Effector memory CD8-positive, alpha-beta T cell (primary cell): ENCODE measurements around the gene BLOC1S3.

Source experiments
- ATAC-seq: fragments of 150-1000 bp; cut with Tn5 transposase; replicated peaks from 2 replicates; pipeline ENCODE4 v1.10.0; 2021; ENCODE audit warnings: mild to moderate bottlenecking, moderate library complexity
- DNase-seq, 3 experiments: peaks; one replicate each; pipeline ENCODE4 v3.0.0; 2021
- H3K27ac Mint-ChIP-seq, 2 donors: one replicate each; pipeline ENCODE4 v1.8.0; 2022; ENCODE audit warnings: mild to moderate bottlenecking in 2 of 2, mixed read lengths in 2 of 2, moderate library complexity in 2 of 2
- H3K27me3 Mint-ChIP-seq, 2 donors: one replicate each; pipeline ENCODE4 v1.8.0; 2022; ENCODE audit warnings: mixed read lengths in 2 of 2
- H3K36me3 Mint-ChIP-seq: one replicate; pipeline ENCODE4 v1.8.0; 2022; ENCODE audit warnings: mild to moderate bottlenecking, moderate library complexity, mixed read lengths; ENCODE audit not compliant: insufficient read depth
- H3K4me1 Mint-ChIP-seq, 2 donors: one replicate each; pipeline ENCODE4 v1.8.0; 2022; ENCODE audit warnings: low read depth in 2 of 2, mixed read lengths in 2 of 2
- H3K4me3 Mint-ChIP-seq, 2 donors: one replicate each; pipeline ENCODE4 v1.8.0; 2022; ENCODE audit warnings: mild to moderate bottlenecking in 2 of 2, mixed read lengths in 2 of 2, moderate library complexity in 2 of 2
- H3K9me3 Mint-ChIP-seq, 2 donors: one replicate each; pipeline ENCODE4 v1.8.0; 2022; ENCODE audit warnings: mixed read lengths in 2 of 2

BLOC1S3 gene

DNA sequence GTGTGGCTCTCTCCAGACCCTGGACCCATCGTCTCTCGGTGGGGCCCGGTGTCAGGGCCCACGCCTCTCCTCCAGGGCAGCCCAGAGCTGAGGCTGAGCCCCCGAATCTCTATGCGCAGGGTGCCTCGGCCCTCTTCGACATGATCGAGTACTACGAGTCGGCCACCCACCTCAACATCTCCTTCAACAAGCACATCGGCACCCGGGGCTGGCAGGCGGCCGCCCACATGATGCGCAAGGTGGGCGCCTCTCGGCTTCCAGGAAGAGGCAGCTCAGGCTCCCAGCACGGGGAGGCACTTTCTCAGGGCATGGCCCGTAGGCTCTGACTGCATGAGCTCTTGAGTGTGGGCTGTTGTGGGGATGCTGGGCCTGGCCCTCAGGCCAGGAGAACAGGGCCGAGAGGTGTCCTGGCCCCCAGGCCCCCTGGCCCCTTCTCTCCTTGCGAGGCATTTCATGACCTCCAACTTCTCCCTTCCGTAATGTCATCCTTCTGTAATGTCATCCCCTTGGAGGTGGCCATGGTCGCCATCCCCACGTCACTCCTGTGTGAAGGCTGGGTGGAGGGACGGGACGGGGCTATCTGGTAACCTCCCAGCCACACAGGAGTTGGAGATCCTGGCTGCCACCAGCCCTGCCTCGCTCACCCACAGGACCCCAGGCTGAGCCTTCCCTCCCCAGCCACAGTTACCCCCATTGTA lies 37.2 kb upstream of the BLOC1S3 start:
- H3K27me3 Mint-ChIP-seq: no peaks in the 10 kb centered on the region
- ATAC-seq (no peak), DNase-seq (no peak)
- H3K27ac Mint-ChIP-seq: no peak overlapping the region
- H3K4me1 Mint-ChIP-seq: peaks cover 10 to 11% of the 10 kb centered on the region in 2 donors
- H3K4me3 Mint-ChIP-seq: no peak overlapping the region
- peaks cover 13% of the 10 kb centered on the region for H3K36me3 Mint-ChIP-seq
- H3K9me3 Mint-ChIP-seq: no peaks in the 10 kb centered on the region

- H3K27me3 Mint-ChIP-seq: no peaks in the 10 kb centered on the region
- H3K9me3 Mint-ChIP-seq: no peaks in the 10 kb centered on the region
- peak overlapping the region in 1 of 2 donors; percentile 86 for H3K27ac Mint-ChIP-seq
- peaks cover 8 to 10% of the 10 kb centered on the region in 2 donors for H3K4me1 Mint-ChIP-seq
- H3K4me3 Mint-ChIP-seq: no peak overlapping the region
- DNase-seq: no peak
- no peak for ATAC-seq
- H3K36me3 Mint-ChIP-seq: peaks cover 13% of the 10 kb centered on the region
Observed at GRCh38 chr19:45142016-45142725, 36.4 kb upstream of the BLOC1S3 start.

DNA sequence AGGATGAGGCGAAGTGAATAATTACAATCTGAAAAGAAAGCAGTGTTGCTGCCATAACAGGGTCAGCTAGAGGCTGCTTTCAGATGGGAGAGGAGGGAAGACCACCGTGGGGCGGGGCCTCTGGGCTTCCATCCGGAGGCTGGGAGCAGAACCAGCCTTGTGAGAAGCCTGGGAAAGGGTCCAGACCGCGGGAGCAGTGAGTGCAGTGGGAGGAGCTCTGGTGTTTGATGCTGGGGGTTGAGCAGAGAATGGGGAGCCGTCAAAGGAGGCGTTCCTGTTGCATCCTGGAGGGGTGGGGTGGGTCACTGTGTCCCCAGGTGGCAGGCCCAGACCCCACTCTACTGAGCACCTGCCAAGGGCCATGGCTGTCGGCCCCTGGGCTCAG lies 35.9 kb upstream of the BLOC1S3 start:
- Mint-ChIP-seq H3K4me1 (peaks cover 6 to 10% of the 10 kb centered on the region in 2 donors), H3K9me3 (no peaks in the 10 kb centered on the region), H3K27ac (peak overlapping the region in 1 of 2 donors; percentile 86), H3K4me3 (no peak overlapping the region), H3K27me3 (no peaks in the 10 kb centered on the region), H3K36me3 (peaks cover 10% of the 10 kb centered on the region)
- DNase-seq (no peak), ATAC-seq (no peak)

DNA sequence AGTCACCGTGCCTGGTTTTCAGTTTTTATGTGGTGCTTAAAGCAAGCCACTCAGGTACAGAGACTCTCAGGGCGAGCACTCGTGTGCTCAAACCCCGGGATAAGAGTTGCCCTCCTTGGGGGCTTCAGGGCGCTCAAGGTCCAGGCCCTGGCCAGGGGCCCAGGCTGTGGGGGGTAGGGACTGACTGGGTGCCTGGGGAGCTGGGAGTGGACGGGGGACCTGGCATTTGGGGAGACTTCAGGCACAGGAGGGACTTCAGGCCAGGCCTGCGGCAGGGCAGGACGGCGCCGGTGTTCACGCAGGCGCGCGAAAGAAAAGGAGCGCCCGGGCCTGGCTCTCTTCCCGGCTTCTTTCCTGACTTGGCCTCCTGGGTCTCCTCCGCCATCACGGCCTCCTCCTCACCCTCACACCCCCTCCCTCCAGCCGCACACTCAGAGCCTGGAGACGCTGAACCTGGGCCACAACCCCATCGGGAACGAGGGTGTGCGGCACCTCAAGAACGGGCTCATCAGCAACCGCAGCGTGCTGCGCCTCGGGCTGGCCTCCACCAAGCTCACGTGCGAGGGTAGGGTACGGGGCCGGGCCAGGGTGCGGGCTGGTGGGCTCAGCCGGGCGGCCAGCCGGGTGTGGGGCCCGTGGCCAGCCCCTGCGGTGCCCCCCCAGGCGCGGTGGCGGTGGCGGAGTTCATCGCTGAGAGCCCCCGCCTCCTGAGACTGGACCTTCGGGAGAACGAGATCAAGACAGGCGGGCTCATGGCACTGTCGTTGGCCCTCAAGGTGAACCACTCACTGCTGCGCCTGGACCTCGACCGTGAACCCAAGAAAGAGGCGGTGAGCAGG lies 33.9 kb upstream of the BLOC1S3 start:
- ATAC-seq (no peak), DNase-seq (no peak)
- Mint-ChIP-seq H3K4me1 (peaks cover 8 to 11% of the 10 kb centered on the region in 2 donors), H3K36me3 (peaks cover 10% of the 10 kb centered on the region), H3K9me3 (no peaks in the 10 kb centered on the region), H3K4me3 (no peak overlapping the region), H3K27ac (no peak overlapping the region), H3K27me3 (no peaks in the 10 kb centered on the region)

GRCh38 chr19:45145270-45146189 lies 33.1 kb upstream of the BLOC1S3 start:
- H3K4me1 Mint-ChIP-seq: peaks cover 8 to 11% of the 10 kb centered on the region in 2 donors
- DNase-seq (no peak), ATAC-seq (no peak)
- peaks cover 7% of the 10 kb centered on the region for H3K36me3 Mint-ChIP-seq
- H3K27ac Mint-ChIP-seq: no peak overlapping the region
- H3K9me3 Mint-ChIP-seq: no peaks in the 10 kb centered on the region
- H3K4me3 Mint-ChIP-seq: no peak overlapping the region
- no peaks in the 10 kb centered on the region for H3K27me3 Mint-ChIP-seq

DNA sequence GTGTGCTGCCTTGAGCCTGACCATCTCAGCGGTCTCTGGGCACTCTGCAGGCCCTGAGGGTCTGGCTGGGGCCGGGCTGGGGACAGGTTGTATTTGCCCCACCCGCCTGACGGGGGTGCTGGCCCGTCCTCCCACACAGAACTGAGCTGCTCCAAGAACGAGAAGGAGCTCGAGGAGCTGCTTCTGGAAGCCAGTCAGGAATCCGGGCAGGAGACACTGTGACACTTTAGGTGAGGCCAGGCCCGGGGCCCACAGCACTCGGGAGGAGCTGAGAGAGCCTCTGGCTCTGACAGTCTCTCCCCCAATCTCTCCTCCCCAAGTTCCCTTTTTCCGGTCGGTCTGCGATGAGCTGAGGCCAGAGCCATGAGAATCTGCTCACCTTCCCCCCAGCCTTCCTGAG lies 32.3 kb upstream of the BLOC1S3 start:
- Mint-ChIP-seq H3K27ac (no peak overlapping the region), H3K4me3 (no peak overlapping the region), H3K9me3 (no peaks in the 10 kb centered on the region), H3K36me3 (peaks cover 7% of the 10 kb centered on the region), H3K4me1 (peaks cover 8 to 11% of the 10 kb centered on the region in 2 donors), H3K27me3 (no peaks in the 10 kb centered on the region)
- ATAC-seq (no peak), DNase-seq (no peak)

DNA sequence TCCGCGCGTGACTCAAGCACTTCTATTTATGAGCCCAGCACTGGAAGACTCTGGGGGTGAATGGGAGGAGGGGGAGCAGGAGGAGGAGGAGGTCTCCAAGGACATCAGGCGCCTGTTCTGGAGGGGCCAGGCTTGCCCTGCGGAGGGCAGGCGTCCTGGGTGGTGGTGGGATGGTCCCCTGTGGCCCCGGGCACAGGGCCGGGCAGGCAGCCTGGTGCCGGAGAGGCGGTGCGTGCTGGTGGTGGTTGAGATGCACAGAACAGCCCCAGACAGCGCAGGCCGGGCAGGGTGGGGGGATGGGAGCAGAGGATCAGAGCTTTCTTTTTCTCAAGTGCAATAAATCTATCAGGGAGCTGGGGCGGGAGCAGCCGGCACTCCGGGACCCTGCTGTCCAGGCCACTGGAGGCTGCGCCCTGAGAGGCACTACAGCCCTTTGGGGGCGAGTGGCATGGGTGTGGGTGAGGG lies 31.8 kb upstream of the BLOC1S3 start:
- DNase-seq (no peak), ATAC-seq (no peak)
- H3K27ac Mint-ChIP-seq: no peak overlapping the region
- no peaks in the 10 kb centered on the region for H3K9me3 Mint-ChIP-seq
- H3K4me1 Mint-ChIP-seq: peaks cover 9 to 11% of the 10 kb centered on the region in 2 donors
- no peak overlapping the region for H3K4me3 Mint-ChIP-seq
- H3K27me3 Mint-ChIP-seq: no peaks in the 10 kb centered on the region
- H3K36me3 Mint-ChIP-seq: peaks cover 4% of the 10 kb centered on the region

DNA sequence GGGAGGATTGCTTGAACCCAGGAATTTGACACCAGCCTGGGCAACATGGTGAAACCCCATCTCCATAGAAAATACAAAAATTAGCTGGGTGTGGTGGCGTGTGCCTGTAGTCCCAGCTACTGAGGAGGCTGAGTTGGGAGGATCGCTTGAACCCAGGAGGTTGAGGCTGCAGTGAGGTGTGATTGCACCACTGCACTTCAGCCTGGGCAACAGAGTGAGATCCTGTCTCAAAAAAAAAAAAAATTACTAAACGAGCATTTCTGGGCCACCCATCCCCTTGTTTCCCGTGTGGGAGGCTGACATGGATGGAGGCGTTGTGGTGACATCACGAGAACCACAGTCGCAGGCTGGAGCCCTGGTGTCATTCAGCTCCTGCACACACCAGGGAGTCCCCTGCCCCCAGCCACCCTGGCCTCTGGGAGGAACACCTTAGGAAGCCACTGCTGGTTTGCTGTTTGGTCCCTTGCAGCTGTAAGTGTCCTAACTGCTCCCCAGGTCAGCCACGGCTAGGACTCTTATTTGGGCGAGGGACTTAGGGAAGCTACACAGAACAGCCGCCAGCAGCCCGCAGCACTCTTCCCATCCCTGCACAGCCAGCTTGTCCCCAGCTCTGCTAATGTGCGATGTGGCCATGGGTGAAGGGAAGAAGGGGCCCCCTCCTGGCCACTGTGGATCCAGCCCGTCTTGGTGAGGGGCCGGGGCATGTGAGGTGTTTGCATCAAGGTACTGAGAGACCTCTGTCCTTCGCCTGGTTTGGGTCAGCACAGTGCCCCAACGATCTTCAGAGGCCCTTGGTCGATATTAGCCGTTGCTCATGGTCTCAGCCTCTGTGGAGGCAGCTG lies 30.5 kb upstream of the BLOC1S3 start:
- Mint-ChIP-seq H3K9me3 (no peaks in the 10 kb centered on the region), H3K4me1 (peaks cover 12% of the 10 kb centered on the region in 2 donors), H3K4me3 (no peak overlapping the region), H3K27ac (no peak overlapping the region), H3K36me3 (peaks cover 9% of the 10 kb centered on the region), H3K27me3 (no peaks in the 10 kb centered on the region)
- ATAC-seq (no peak), DNase-seq (no peak)

DNA sequence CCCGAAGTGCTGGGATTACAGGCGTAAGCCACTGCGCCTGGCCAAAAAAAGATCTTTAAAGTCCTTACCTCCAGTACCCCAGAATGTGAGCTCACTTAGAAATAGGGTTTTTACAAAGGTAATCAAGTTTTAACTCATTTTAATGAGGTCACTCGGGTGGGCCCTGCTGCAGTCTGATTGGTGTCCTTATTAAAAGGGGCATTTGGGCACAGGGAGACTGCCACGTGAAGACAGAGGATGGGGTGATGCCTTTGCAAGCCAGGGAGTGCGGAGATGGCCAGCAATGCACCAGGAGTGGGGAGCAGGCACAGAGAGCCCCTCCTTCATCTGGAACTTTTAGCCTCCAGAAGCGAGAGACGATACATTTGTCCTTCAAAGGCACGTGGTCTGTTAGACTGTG lies 29.5 kb upstream of the BLOC1S3 start:
- Mint-ChIP-seq H3K9me3 (no peaks in the 10 kb centered on the region), H3K4me1 (peaks cover 16% of the 10 kb centered on the region in 2 donors), H3K27ac (peak overlapping the region in 1 of 2 donors; percentile 77), H3K27me3 (peaks cover 0 to 8% of the 10 kb centered on the region in 2 donors), H3K4me3 (no peak overlapping the region), H3K36me3 (peaks cover 9% of the 10 kb centered on the region)
- DNase-seq (no peak), ATAC-seq (no peak)

GRCh38 chr19:45150180-45150579 lies 28.4 kb upstream of the BLOC1S3 start:
- DNase-seq (no peak), ATAC-seq (no peak)
- no peak overlapping the region for H3K4me3 Mint-ChIP-seq
- H3K27ac Mint-ChIP-seq: no peak overlapping the region
- peaks cover 6% of the 10 kb centered on the region for H3K36me3 Mint-ChIP-seq
- peaks cover 19 to 20% of the 10 kb centered on the region in 2 donors for H3K4me1 Mint-ChIP-seq
- no peaks in the 10 kb centered on the region for H3K9me3 Mint-ChIP-seq
- H3K27me3 Mint-ChIP-seq: peaks cover 0 to 12% of the 10 kb centered on the region in 2 donors

GRCh38 chr19:45150751-45151281 lies 27.8 kb upstream of the BLOC1S3 start:
- ATAC-seq (no peak), DNase-seq (no peak)
- Mint-ChIP-seq H3K27ac (no peak overlapping the region), H3K27me3 (peaks cover 0 to 12% of the 10 kb centered on the region in 2 donors), H3K9me3 (no peaks in the 10 kb centered on the region), H3K4me1 (peaks cover 19 to 20% of the 10 kb centered on the region in 2 donors), H3K4me3 (peak overlapping the region; percentile 61 to 86), H3K36me3 (peaks cover 6% of the 10 kb centered on the region)

DNA sequence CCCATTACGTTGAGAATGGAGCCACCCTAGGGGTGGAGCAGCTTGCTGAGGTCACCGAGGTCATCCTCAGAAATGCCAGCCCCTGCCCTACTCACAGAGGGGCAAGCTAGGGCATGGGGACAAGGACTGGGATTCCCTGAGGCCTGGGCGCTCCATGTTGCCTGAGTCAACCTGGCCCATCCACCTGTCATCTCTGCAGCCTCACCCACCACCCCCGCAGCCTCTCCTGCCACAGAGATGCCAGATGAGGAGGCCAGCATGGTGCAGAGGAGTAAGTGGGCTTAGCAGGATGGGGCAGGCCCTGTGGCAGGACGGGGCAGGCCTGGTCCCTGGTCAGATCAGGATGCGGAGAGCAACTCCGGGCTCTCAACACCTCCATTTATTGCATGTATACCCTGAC lies 27.3 kb upstream of the BLOC1S3 start:
- peaks cover 6% of the 10 kb centered on the region for H3K36me3 Mint-ChIP-seq
- peak overlapping the region; percentile 61 to 86 for H3K4me3 Mint-ChIP-seq
- H3K9me3 Mint-ChIP-seq: no peaks in the 10 kb centered on the region
- ATAC-seq: no peak
- H3K27me3 Mint-ChIP-seq: peaks cover 0 to 15% of the 10 kb centered on the region in 2 donors
- DNase-seq: no peak
- peaks cover 19 to 20% of the 10 kb centered on the region in 2 donors for H3K4me1 Mint-ChIP-seq
- H3K27ac Mint-ChIP-seq: peak overlapping the region; percentile 16 to 57
